T-helper 2 cell treated with Interferon-gamma antibody and Interleukin-4, amounts not matched to agents 5 μg/mL and 100 μg/mL, for 36 hours (primary cell): ENCODE measurements around the gene STXBP5L.
"Not testable (repeated sequence)": the region's sequence is repeated elsewhere in the genome, so short reads cannot be mapped to it uniquely, and the experiment has no call there.

Experiments used
- DNase-seq: peaks from one replicate; pipeline ENCODE4 v3.0.0; 2021; ENCODE audit warnings: low spot score
- H3K27ac Mint-ChIP-seq: one replicate; pipeline ENCODE4 v1.8.0; 2021; ENCODE audit warnings: mild to moderate bottlenecking, mixed read lengths
- H3K27me3 Mint-ChIP-seq: one replicate; pipeline ENCODE4 v1.8.0; 2021; ENCODE audit warnings: low read depth, mixed read lengths
- H3K36me3 Mint-ChIP-seq: one replicate; pipeline ENCODE4 v1.8.0; 2021; ENCODE audit warnings: low read depth, mixed read lengths
- H3K4me1 Mint-ChIP-seq: one replicate; pipeline ENCODE4 v1.8.0; 2021; ENCODE audit warnings: low read depth, mixed read lengths
- H3K4me3 Mint-ChIP-seq: one replicate; pipeline ENCODE4 v1.8.0; 2022; ENCODE audit warnings: mild to moderate bottlenecking, moderate library complexity, mixed read lengths
- H3K9me3 Mint-ChIP-seq: one replicate; pipeline ENCODE4 v1.8.0; 2021; ENCODE audit warnings: mixed read lengths

STXBP5L gene

GRCh38 chr3:121443456-121443855 is 535.5 kb downstream of the STXBP5L start:
- no peaks in the 10 kb centered on the region for H3K27me3 Mint-ChIP-seq
- no peak for DNase-seq
- peaks cover 51% of the 10 kb centered on the region for H3K36me3 Mint-ChIP-seq
- H3K27ac Mint-ChIP-seq, result no peak overlapping the region
- no peak overlapping the region for H3K4me3 Mint-ChIP-seq
- H3K4me1 Mint-ChIP-seq, result no peaks in the 10 kb centered on the region
- H3K9me3 Mint-ChIP-seq, result no peaks in the 10 kb centered on the region

- H3K4me1 Mint-ChIP-seq, H3K9me3 Mint-ChIP-seq, H3K27me3 Mint-ChIP-seq, H3K27ac Mint-ChIP-seq, H3K4me3 Mint-ChIP-seq, DNase-seq: not testable (repeated sequence)
- peaks cover 66% of the 10 kb centered on the region for H3K36me3 Mint-ChIP-seq
Observed at GRCh38 chr3:121451752-121452151, 543.7 kb downstream of the STXBP5L start.

- no peak overlapping the region for H3K27ac Mint-ChIP-seq
- no peak overlapping the region for H3K4me3 Mint-ChIP-seq
- H3K9me3 Mint-ChIP-seq, result peaks cover 9% of the 10 kb centered on the region
- no peaks in the 10 kb centered on the region for H3K4me1 Mint-ChIP-seq
- peaks cover 62% of the 10 kb centered on the region for H3K36me3 Mint-ChIP-seq
- no peak for DNase-seq
- no peaks in the 10 kb centered on the region for H3K27me3 Mint-ChIP-seq
Observed at GRCh38 chr3:121462565-121462964, 554.6 kb downstream of the STXBP5L start.

GRCh38 chr3:121463745-121464144 is 555.7 kb downstream of the STXBP5L start:
- Mint-ChIP-seq H3K36me3 (peaks cover 58% of the 10 kb centered on the region), H3K27me3 (no peaks in the 10 kb centered on the region), H3K27ac (no peak overlapping the region), H3K4me1 (no peaks in the 10 kb centered on the region), H3K9me3 (peaks cover 8% of the 10 kb centered on the region), H3K4me3 (no peak overlapping the region)
- no peak for DNase-seq

- H3K36me3 Mint-ChIP-seq, result peaks cover 53% of the 10 kb centered on the region
Observed at GRCh38 chr3:121467085-121467484, 559.1 kb downstream of the STXBP5L start.

GRCh38 chr3:121473001-121473400 is 565.0 kb downstream of the STXBP5L start:
- H3K36me3 Mint-ChIP-seq, result peaks cover 58% of the 10 kb centered on the region
- H3K9me3 Mint-ChIP-seq, result no peaks in the 10 kb centered on the region
- peak overlapping the region; percentile 31 for H3K27ac Mint-ChIP-seq
- H3K4me3 Mint-ChIP-seq, result no peak overlapping the region
- H3K27me3 Mint-ChIP-seq, result no peaks in the 10 kb centered on the region
- no peak for DNase-seq
- H3K4me1 Mint-ChIP-seq, result peaks cover 7% of the 10 kb centered on the region

More at GRCh38 chr3:121467085-121467484, 559.1 kb downstream of the STXBP5L start:
- Mint-ChIP-seq H3K27me3 (no peaks in the 10 kb centered on the region), H3K27ac (no peak overlapping the region), H3K4me1 (no peaks in the 10 kb centered on the region), H3K9me3 (no peaks in the 10 kb centered on the region), H3K4me3 (no peak overlapping the region)
- no peak for DNase-seq
